ENCODE data around the gene KCNIP1. TPM values are rescaled to one million over a fixed set of nuclear protein-coding genes. Genes with fewer than 3 reads are reported as not detected.

The KCNIP1 gene
- polyA plus RNA-seq, 2 donors, result 0.04 TPM; not detected in 1

DNA sequence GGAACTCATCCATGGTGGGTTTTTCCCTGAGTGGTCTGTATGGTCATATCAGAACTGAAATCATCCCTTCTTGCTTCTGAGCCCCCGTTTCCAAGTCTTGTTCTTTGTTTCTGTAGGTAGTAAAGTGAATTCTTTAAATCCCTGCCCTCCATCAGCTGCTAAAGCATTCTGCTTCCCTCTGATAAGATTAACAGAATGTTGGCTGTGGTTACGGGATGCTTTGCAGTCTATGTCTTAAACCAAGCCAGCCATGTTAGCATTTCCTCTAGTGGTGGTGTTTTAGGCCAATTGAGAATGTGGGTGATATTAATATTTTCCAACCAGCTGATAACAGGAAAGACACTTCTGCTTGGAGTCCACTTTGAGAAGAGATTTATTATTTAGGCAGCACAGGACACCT is 22.0 kb upstream of the KCNIP1 start:
- WGBS, 2 donors, result 68 to 69% methylated on average over 2 of the region's 2 CpGs
- Histone ChIP-seq H3K36me3 (ENCODE audit: control insufficient read depth in 2 of 2, insufficient read depth in 2 of 2, low read length in 1 of 2) (no peaks in the 10 kb centered on the region), H3K9me3 (ENCODE audit: control insufficient read depth in 2 of 2, insufficient read depth in 1 of 2, low read depth in 1 of 2, low read length in 1 of 2) (no peaks in the 10 kb centered on the region), H3K4me3 (ENCODE audit: low read depth in 1 of 2, low read length in 2 of 2) (no peak overlapping the region), H3K4me1 (ENCODE audit: control insufficient read depth in 2 of 2, insufficient read depth in 2 of 2, low read length in 1 of 2) (no peaks in the 10 kb centered on the region), H3K27ac (ENCODE audit: low read depth in 2 of 2, low read length in 1 of 2) (no peak overlapping the region), H3K27me3 (ENCODE audit: control insufficient read depth in 1 of 2, insufficient read depth in 2 of 2, low read length in 2 of 2) (no peaks in the 10 kb centered on the region)

DNA sequence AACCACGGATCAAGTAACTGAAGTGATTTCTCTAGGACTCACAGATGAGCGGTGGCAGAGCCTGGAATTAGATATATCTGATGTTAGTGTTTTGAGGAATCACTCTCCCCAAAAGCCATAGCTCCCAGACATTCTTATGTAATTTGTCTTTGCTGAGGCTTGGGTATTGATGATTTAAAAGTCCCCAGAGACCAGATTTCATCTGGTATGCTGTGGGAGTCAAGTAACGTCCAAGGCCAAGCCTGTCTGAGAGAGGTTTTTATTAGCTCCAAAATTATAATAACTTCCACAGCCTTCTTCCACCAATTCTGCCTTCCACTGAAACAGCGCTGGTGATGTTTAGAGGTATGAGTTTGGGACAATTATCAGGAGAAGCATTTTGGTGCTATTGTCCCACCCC is 21.3 kb upstream of the KCNIP1 start:
- whole genome bisulfite sequencing, 2 donors, result 87 to 92% methylated on average over 4 of the region's 4 CpGs
- no peak overlapping the region for H3K4me3 ChIP-seq (ENCODE audit: low read depth in 1 of 2, low read length in 2 of 2)
- no peaks in the 10 kb centered on the region for H3K36me3 ChIP-seq (ENCODE audit: control insufficient read depth in 2 of 2, insufficient read depth in 2 of 2, low read length in 1 of 2)
- H3K27me3 ChIP-seq (ENCODE audit: control insufficient read depth in 1 of 2, insufficient read depth in 2 of 2, low read length in 2 of 2), result no peaks in the 10 kb centered on the region
- no peaks in the 10 kb centered on the region for H3K4me1 ChIP-seq (ENCODE audit: control insufficient read depth in 2 of 2, insufficient read depth in 2 of 2, low read length in 1 of 2)
- no peak overlapping the region for H3K27ac ChIP-seq (ENCODE audit: low read depth in 2 of 2, low read length in 1 of 2)
- H3K9me3 ChIP-seq (ENCODE audit: control insufficient read depth in 2 of 2, insufficient read depth in 1 of 2, low read depth in 1 of 2, low read length in 1 of 2), result no peaks in the 10 kb centered on the region

DNA sequence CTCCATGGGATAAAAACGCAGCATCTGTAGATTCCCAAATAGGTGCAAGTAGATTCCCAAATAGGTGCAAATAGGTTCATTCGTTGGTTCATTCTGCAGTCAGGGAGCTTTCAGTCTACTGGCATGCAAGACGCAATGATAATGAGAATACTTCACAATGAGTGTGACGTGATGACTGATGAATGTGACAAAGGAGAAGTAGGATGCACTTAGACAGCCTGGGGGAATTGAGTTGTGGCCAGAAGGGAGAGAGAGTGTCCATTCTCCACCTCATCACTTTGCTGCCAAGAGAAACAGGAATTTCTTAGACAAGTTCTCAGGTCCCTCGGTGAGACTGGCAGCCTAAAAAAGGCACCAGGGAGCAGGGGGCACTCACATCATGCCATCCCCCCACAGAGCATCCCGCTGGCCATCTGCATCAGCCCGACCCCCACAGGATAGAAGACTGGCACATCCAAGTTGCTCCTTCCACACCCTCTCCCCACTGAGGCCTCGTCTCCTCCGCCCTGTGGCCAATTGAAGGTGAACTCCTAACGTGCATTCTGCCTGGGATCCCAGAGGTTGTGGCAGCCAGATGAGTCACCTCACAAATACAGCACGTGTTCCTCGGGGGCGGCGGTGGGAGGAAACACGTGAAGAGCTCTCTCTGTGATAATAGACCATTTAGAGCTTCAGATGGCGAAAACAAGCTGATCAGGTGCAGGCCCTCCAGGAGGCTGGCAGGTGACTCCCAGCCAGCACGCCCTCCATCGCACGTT is 19.9 kb upstream of the KCNIP1 start:
- H3K4me1 ChIP-seq (ENCODE audit: control insufficient read depth in 2 of 2, insufficient read depth in 2 of 2, low read length in 1 of 2), result no peaks in the 10 kb centered on the region
- 49 to 58% methylated on average over 19 of the region's 19 CpGs for WGBS, 2 donors
- H3K9me3 ChIP-seq (ENCODE audit: control insufficient read depth in 2 of 2, insufficient read depth in 1 of 2, low read depth in 1 of 2, low read length in 1 of 2), result no peaks in the 10 kb centered on the region
- no peak overlapping the region for H3K4me3 ChIP-seq (ENCODE audit: low read depth in 1 of 2, low read length in 2 of 2)
- no peaks in the 10 kb centered on the region for H3K27me3 ChIP-seq (ENCODE audit: control insufficient read depth in 1 of 2, insufficient read depth in 2 of 2, low read length in 2 of 2)
- H3K36me3 ChIP-seq (ENCODE audit: control insufficient read depth in 2 of 2, insufficient read depth in 2 of 2, low read length in 1 of 2), result no peaks in the 10 kb centered on the region
- no peak overlapping the region for H3K27ac ChIP-seq (ENCODE audit: low read depth in 2 of 2, low read length in 1 of 2)

GRCh38 chr5:170484459-170484831 is 19.4 kb upstream of the KCNIP1 start:
- 73 to 77% methylated on average over 6 of the region's 6 CpGs for WGBS, 2 donors
- H3K27ac ChIP-seq (ENCODE audit: low read depth in 2 of 2, low read length in 1 of 2), result no peak overlapping the region
- no peaks in the 10 kb centered on the region for H3K4me1 ChIP-seq (ENCODE audit: control insufficient read depth in 2 of 2, insufficient read depth in 2 of 2, low read length in 1 of 2)

DNA sequence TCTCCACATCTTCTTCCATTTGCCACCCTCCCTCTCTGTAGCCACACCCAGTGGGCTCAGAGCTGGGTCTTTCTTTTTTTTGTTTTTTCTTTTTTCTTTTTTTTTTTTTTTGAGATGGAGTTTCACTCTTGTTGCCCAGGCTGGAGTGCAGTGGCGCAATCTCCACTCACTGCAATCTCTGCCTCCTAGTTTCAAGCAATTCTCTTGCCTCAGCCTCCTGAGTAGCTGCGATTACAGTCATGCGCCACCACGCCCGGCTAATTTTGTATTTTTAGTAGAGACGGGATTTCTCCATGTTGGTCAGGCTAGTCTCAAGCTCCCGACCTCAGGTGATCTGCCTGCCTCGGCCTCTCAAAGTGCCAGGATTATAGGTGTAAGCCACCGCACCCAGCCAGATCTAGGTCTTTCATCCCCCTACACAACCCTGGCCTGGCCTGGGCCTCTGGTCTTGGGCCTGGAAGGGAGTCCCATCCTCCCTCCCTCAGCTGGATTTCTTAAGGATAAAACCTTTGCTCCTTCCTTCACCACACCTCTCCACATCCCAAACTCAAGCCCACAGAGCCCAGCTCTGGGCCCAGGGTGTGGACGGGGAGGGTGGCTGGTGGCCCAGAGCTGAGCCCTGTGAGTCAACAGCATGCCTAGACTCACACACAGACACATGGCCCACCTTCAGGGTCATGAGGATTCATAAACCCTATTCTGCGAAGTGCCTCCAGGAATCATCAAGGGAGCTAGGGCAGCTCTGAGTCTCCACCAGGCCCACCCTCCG is 18.8 kb upstream of the KCNIP1 start:
- WGBS, 2 donors, result 90 to 93% methylated on average over 12 of the region's 12 CpGs
- H3K4me3 ChIP-seq (ENCODE audit: low read depth in 1 of 2, low read length in 2 of 2), result no peak overlapping the region

More at GRCh38 chr5:170484459-170484831, 19.4 kb upstream of the KCNIP1 start:
- no peaks in the 10 kb centered on the region for H3K27me3 ChIP-seq (ENCODE audit: control insufficient read depth in 1 of 2, insufficient read depth in 2 of 2, low read length in 2 of 2)
- no peaks in the 10 kb centered on the region for H3K9me3 ChIP-seq (ENCODE audit: control insufficient read depth in 2 of 2, insufficient read depth in 1 of 2, low read depth in 1 of 2, low read length in 1 of 2)
- H3K4me3 ChIP-seq (ENCODE audit: low read depth in 1 of 2, low read length in 2 of 2), result no peak overlapping the region
- no peaks in the 10 kb centered on the region for H3K36me3 ChIP-seq (ENCODE audit: control insufficient read depth in 2 of 2, insufficient read depth in 2 of 2, low read length in 1 of 2)

DNA sequence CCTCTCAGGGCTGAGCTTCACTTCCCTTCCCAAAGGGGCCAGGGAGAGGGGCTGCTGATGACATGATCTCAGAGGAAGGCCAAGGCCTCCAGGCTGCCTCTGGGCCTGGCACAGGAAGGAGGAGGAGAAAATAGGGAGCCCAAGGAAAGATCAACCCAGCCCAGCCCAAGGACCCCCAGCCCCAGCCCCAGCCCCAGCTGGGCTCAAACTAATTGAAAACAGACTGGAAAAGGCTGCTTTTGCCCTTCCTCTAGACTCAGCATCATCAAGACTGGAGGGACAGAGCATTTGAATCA is 18.3 kb upstream of the KCNIP1 start:
- Histone ChIP-seq H3K9me3 (ENCODE audit: control insufficient read depth in 2 of 2, insufficient read depth in 1 of 2, low read depth in 1 of 2, low read length in 1 of 2) (no peaks in the 10 kb centered on the region), H3K27ac (ENCODE audit: low read depth in 2 of 2, low read length in 1 of 2) (no peak overlapping the region), H3K36me3 (ENCODE audit: control insufficient read depth in 2 of 2, insufficient read depth in 2 of 2, low read length in 1 of 2) (no peaks in the 10 kb centered on the region), H3K4me3 (ENCODE audit: low read depth in 1 of 2, low read length in 2 of 2) (no peak overlapping the region), H3K27me3 (ENCODE audit: control insufficient read depth in 1 of 2, insufficient read depth in 2 of 2, low read length in 2 of 2) (no peaks in the 10 kb centered on the region), H3K4me1 (ENCODE audit: control insufficient read depth in 2 of 2, insufficient read depth in 2 of 2, low read length in 1 of 2) (no peaks in the 10 kb centered on the region)

More for the DNA sequence above, 18.8 kb upstream of the KCNIP1 start:
- Histone ChIP-seq H3K36me3 (ENCODE audit: control insufficient read depth in 2 of 2, insufficient read depth in 2 of 2, low read length in 1 of 2) (no peaks in the 10 kb centered on the region), H3K27me3 (ENCODE audit: control insufficient read depth in 1 of 2, insufficient read depth in 2 of 2, low read length in 2 of 2) (no peaks in the 10 kb centered on the region), H3K4me1 (ENCODE audit: control insufficient read depth in 2 of 2, insufficient read depth in 2 of 2, low read length in 1 of 2) (no peaks in the 10 kb centered on the region), H3K9me3 (ENCODE audit: control insufficient read depth in 2 of 2, insufficient read depth in 1 of 2, low read depth in 1 of 2, low read length in 1 of 2) (no peaks in the 10 kb centered on the region), H3K27ac (ENCODE audit: low read depth in 2 of 2, low read length in 1 of 2) (no peak overlapping the region)

DNA sequence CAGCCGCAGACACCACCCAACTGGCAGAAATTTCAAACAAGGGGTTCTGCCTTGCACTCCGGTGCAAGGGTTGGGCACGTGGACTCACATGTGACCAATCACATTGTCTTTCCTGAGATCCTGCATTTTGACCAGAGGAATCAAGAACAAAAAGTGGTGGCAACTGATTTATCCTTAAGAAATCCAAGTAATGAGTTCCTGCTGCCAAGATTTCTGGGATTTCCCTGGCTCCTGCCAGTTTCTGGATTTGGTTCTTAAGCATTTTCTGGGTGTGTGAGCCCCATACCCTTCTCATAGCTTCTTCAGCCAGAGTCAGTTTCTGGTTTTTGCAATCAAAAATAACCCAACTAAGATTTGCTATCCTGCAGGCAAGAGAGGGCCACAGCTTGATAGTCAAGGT is 17.4 kb upstream of the KCNIP1 start:
- H3K4me3 ChIP-seq (ENCODE audit: low read depth in 1 of 2, low read length in 2 of 2), result no peak overlapping the region
- no peaks in the 10 kb centered on the region for H3K4me1 ChIP-seq (ENCODE audit: control insufficient read depth in 2 of 2, insufficient read depth in 2 of 2, low read length in 1 of 2)
- WGBS, 2 donors, result 59 to 75% methylated on average over 3 of the region's 3 CpGs
- H3K9me3 ChIP-seq (ENCODE audit: control insufficient read depth in 2 of 2, insufficient read depth in 1 of 2, low read depth in 1 of 2, low read length in 1 of 2), result no peaks in the 10 kb centered on the region
- no peaks in the 10 kb centered on the region for H3K27me3 ChIP-seq (ENCODE audit: control insufficient read depth in 1 of 2, insufficient read depth in 2 of 2, low read length in 2 of 2)
- no peaks in the 10 kb centered on the region for H3K36me3 ChIP-seq (ENCODE audit: control insufficient read depth in 2 of 2, insufficient read depth in 2 of 2, low read length in 1 of 2)
- no peak overlapping the region for H3K27ac ChIP-seq (ENCODE audit: low read depth in 2 of 2, low read length in 1 of 2)

DNA sequence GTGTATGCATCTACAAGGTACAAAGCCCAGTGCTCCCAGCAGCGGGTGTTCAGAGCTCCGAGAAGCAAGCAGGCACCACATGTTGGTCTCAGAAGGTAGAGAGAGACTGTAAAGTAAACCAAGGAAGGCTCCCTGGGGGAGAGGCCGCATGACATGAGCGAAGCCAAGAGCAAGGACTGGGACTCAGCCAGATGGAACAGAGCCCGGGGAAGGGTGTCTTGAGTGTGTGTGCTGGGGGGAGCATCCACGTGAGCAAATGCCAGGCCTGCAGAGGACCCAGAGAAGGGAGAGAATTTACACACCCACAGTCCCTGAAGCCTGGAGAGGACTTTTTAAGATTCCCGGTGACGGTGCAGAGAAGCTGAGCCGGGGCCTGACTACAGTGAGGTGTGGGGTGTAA is 15.2 kb upstream of the KCNIP1 start:
- Histone ChIP-seq H3K4me1 (ENCODE audit: control insufficient read depth in 2 of 2, insufficient read depth in 2 of 2, low read length in 1 of 2) (no peaks in the 10 kb centered on the region), H3K9me3 (ENCODE audit: control insufficient read depth in 2 of 2, insufficient read depth in 1 of 2, low read depth in 1 of 2, low read length in 1 of 2) (no peaks in the 10 kb centered on the region), H3K27me3 (ENCODE audit: control insufficient read depth in 1 of 2, insufficient read depth in 2 of 2, low read length in 2 of 2) (no peaks in the 10 kb centered on the region), H3K4me3 (ENCODE audit: low read depth in 1 of 2, low read length in 2 of 2) (no peak overlapping the region), H3K36me3 (ENCODE audit: control insufficient read depth in 2 of 2, insufficient read depth in 2 of 2, low read length in 1 of 2) (no peaks in the 10 kb centered on the region), H3K27ac (ENCODE audit: low read depth in 2 of 2, low read length in 1 of 2) (no peak overlapping the region)
- 76 to 80% methylated on average over 9 of the region's 9 CpGs for WGBS, 2 donors

DNA sequence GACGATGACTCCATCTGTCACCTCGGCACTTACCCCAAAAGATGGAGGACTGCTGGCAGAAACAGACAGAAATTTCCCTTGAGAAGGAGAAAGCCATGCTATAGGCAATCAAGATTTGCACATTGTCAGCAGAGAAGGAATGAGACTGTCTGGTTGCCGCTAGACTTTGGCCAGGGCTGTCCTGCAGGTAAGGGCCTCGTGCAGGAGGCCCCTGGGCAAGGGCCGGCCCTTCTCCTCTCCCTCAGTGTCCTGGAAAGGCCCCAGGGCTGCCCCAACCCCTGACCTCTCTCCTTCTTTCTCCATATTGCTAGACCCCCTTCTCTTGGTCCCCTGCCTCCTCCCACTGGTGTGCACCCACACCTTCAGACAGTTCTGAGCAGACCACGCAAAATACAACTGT is 14.6 kb upstream of the KCNIP1 start:
- 82 to 94% methylated on average over 6 of the region's 6 CpGs for WGBS, 2 donors
- Histone ChIP-seq H3K27me3 (ENCODE audit: control insufficient read depth in 1 of 2, insufficient read depth in 2 of 2, low read length in 2 of 2) (no peaks in the 10 kb centered on the region), H3K4me3 (ENCODE audit: low read depth in 1 of 2, low read length in 2 of 2) (no peak overlapping the region)

GRCh38 chr5:170490381-170490780 is 13.4 kb upstream of the KCNIP1 start:
- H3K4me3 ChIP-seq (ENCODE audit: low read depth in 1 of 2, low read length in 2 of 2), result no peak overlapping the region
- H3K4me1 ChIP-seq (ENCODE audit: control insufficient read depth in 2 of 2, insufficient read depth in 2 of 2, low read length in 1 of 2), result no peaks in the 10 kb centered on the region
- no peak overlapping the region for H3K27ac ChIP-seq (ENCODE audit: low read depth in 2 of 2, low read length in 1 of 2)
- H3K27me3 ChIP-seq (ENCODE audit: control insufficient read depth in 1 of 2, insufficient read depth in 2 of 2, low read length in 2 of 2), result no peaks in the 10 kb centered on the region
- H3K9me3 ChIP-seq (ENCODE audit: control insufficient read depth in 2 of 2, insufficient read depth in 1 of 2, low read depth in 1 of 2, low read length in 1 of 2), result no peaks in the 10 kb centered on the region
- no peaks in the 10 kb centered on the region for H3K36me3 ChIP-seq (ENCODE audit: control insufficient read depth in 2 of 2, insufficient read depth in 2 of 2, low read length in 1 of 2)
- WGBS, 2 donors, result 71 to 87% methylated on average over 3 of the region's 3 CpGs

More for the DNA sequence above, 14.6 kb upstream of the KCNIP1 start:
- Histone ChIP-seq H3K27ac (ENCODE audit: low read depth in 2 of 2, low read length in 1 of 2) (no peak overlapping the region), H3K9me3 (ENCODE audit: control insufficient read depth in 2 of 2, insufficient read depth in 1 of 2, low read depth in 1 of 2, low read length in 1 of 2) (no peaks in the 10 kb centered on the region), H3K36me3 (ENCODE audit: control insufficient read depth in 2 of 2, insufficient read depth in 2 of 2, low read length in 1 of 2) (no peaks in the 10 kb centered on the region), H3K4me1 (ENCODE audit: control insufficient read depth in 2 of 2, insufficient read depth in 2 of 2, low read length in 1 of 2) (no peaks in the 10 kb centered on the region)
